GM18507 (cell line): ENCODE measurements around the gene DLG5.

Experiments
- DNase-seq: peaks from one replicate; pipeline ENCODE4 v3.0.0; 2011; ENCODE audit warnings: low read depth; ENCODE audit not compliant: insufficient read length; ENCODE audit errors: extremely low spot score
- FAIRE-seq: peaks from 2 replicates; lab custom pipeline; 2011; peaks lifted over from hg19 to GRCh38; lab: Jason Lieb, UNC

The DLG5 gene

GRCh38 chr10:77915319-77916105, 11.0 kb downstream of the DLG5 start:
- no peak for DNase-seq
- no peak for FAIRE-seq

DNA sequence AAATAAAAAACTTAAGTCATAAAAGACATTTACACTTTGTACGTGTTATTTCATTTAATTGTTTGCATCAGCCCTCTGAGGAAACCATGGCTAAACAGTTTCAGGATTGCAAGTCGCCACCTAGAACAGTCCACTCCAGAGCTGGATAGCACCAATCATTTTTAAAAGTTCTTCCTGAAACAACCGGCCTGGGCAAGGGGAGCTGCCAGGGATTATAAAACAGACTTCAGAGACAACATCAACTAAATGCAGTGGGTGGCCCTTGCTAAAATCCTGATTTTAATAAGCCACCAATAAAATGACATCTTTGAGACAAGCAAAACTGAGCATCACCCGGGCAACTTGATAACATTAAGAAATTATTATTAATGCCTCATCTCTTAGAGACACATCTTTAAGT, 13.5 kb downstream of the DLG5 start:
- FAIRE-seq (no peak), DNase-seq (no peak)

- DNase-seq, result no peak
- FAIRE-seq, result no peak
Observed at GRCh38 chr10:77912576-77912975, 14.0 kb downstream of the DLG5 start.

- DNase-seq, result no peak
Observed at GRCh38 chr10:77911535-77912123, 14.9 kb downstream of the DLG5 start.

DNA sequence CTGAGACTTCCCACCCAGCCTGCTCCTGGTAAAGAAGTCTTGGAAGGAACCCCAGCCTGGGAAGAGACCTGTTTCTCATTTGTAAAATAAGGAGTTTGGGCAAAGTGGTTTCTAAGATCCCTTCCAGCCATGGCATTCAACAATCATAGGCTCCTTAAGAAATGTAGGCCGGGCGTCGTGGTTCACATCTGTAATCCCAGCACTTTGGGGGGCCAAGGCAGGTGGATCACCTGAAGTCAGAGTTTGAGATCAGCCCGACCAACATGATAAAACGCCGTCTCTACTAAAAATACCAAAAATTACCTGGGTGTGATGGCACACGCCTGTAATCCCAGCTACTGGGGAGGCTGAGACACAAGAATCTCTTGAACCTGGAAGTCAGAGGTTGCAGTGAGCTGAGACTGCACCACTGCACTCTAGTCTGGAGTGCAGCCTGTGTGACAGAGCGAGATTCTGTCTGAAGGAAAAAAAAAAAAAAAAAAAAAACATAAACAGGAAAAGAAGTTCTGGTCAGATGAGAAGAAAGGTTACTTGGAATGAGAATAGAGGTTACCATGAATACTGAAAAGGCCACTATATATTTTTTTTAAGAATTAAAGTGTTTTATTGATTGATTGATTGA, 15.9 kb downstream of the DLG5 start:
- FAIRE-seq (no peak), DNase-seq (no peak)

More at GRCh38 chr10:77911535-77912123, 14.9 kb downstream of the DLG5 start:
- no peak for FAIRE-seq

DNA sequence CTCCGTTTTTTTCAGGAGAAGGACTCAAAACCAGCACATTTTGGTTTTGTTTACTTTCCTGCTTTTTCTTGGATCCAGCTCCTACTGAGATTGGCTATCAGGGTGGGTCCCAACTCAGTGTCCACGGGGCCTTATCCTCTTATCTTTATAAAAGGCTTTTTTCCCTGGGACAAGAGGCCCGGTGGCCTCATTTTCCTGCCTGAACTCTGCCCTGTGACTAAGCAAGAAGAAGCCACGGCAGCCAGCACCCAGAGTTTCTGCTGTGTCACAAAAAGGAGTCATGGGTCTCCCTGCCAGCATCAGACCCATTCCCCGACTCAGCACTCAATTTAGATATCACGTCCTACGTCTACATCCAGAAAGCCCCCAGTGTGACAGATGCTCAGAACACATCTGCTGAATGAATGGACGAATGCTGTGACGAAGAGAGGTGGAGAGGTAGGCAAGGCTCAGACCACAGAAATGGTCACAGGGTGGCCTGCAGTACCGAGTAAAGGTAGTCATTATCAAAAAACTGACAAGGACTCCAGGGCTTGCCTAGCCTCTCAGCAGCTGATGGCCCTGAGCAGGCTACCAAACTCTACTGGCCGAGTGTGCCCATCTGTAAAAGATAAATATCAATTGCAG, 16.7 kb downstream of the DLG5 start:
- DNase-seq, result no peak
- FAIRE-seq, result no peak

GRCh38 chr10:77909021-77909748, 17.4 kb downstream of the DLG5 start:
- DNase-seq (no peak), FAIRE-seq (no peak)

DNA sequence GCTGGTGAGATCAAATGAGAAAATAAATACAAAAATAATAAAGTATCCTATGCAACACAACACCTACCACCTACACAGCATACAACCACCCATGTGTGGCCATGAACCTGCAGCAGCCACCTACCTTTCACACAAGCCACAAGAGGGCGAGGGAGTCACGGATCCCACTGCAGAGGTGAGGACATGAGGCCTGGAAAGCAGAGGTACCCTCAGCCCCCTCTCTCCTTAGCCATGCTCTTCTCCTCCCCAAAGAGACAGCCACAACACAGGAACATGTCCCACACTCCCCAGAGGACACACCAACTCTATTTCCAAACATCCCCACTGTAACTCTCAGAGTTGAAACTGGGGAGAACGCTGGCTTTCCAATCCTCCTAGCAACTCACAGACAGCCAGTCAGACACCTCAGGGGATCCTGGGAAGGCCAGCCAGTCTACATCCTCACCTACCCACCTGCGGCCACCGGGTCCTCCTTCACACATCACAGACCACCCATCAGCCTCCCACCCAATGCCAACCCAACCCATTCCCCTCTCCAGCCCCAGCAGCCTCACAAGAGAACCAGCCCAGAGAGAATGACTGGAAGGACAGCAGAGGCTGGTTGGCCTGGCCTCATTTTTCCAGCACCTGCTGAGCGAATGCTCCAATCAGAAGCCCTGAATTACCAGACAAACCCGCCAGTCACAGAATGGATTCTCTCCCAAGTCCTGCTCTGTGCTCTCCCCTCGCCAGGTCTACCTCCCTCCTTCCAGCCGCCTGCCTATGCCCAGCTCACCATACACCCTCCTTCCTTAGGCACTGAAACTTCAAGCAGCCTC, 18.4 kb downstream of the DLG5 start:
- FAIRE-seq (no peak), DNase-seq (no peak)

- FAIRE-seq (no peak), DNase-seq (no peak)
Observed at GRCh38 chr10:77907462-77907861, 19.1 kb downstream of the DLG5 start.

DNA sequence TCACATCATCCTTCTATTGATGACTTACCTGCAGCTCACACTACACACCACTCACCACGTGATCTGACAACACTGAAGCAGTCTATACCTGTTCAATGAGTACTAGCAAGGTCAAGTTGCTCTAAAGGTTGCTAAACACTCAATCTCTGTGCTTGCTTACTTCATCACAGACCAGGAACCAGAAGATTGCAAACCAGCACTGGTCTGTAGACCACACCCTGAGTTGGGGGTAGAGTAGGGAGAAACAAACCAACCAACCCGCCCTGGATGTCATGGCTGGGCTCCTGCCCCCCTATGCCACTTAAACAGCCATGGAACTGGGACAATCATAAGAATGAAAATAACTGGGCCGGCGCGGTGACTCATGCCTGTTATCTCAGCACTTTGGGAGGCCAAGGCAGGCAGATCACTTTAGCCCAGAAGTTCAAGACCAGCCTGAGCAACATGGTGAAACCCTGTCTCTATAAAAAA, 19.6 kb downstream of the DLG5 start:
- FAIRE-seq, result no peak
- DNase-seq, result no peak

DNA sequence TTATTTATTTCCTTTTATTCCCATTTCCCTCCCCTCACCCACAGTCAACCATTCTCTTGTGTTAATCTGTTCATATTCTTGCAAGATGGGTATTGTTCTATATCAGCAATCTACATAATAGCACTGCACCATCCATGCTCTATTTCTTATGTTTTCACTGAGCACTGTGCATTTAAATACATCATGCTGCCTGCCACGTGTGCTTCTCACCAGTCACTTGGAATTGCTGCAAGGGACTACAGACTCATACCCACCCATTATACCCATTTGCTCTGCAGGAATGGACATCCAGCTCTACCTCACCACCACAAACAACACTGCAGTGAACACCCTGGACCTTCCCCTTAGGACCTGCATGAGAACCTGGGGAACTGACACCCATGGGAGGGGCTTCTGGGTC, 20.8 kb downstream of the DLG5 start:
- no peak for FAIRE-seq
- DNase-seq, result no peak

GRCh38 chr10:77905086-77905748, 21.3 kb downstream of the DLG5 start:
- no peak for DNase-seq
- no peak for FAIRE-seq

DNA sequence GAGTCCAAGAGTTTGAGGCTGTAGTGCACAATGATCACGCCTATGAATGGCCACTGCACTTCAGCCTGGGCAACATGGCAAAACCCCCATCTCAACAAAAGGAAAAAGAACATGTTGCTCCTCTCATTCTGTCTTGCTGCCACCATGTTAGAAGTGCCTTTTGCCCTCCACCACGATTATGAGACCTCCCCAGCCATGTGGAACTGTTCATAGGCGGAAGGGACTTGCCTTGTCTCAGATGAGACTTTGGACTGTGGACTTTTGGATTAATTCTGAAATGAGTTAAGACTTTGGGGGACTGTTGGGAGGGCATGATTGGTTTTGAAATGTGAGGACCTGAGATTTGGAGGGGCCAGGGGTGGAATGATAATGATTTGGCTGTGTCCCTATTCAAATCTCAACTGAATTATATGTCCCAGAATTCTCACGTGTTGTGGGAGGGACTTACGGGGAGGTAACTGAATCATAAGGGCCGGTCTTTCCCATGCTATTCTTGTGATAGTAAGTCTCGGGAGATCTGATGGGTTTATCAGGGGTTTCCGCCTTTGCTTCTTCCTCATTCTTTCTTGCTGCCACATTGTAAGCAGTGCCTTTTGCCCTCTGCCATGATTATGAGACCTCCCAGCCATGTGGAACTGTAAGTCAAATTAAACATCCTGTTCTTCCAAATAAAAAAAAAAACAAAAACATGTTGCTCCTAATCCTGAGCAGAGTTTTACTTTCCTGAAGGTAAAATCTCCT, 22.3 kb downstream of the DLG5 start:
- DNase-seq, result no peak
- FAIRE-seq, result no peak

GRCh38 chr10:77902159-77902558, 24.4 kb downstream of the DLG5 start:
- DNase-seq, result no peak
- FAIRE-seq, result no peak

DNA sequence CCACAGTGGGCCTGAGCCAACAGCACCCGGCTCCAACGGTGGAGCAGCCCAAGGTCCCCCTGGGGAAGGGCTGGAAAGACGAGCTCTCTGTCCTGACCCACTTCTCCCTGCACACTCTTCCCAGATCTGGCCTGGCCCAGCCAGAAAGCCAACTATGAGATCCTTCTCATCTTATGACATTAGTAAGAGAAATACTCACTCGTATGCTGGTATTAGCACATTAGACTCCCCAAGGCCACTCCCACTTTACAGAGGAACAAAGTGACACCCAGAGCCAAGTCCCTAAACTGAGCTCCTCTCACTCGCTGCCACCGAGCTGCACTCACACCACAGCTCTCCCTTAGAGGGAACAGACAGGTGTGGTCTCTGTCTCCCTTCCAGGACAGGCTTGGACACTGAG, 24.8 kb downstream of the DLG5 start:
- DNase-seq (no peak), FAIRE-seq (no peak)

DNA sequence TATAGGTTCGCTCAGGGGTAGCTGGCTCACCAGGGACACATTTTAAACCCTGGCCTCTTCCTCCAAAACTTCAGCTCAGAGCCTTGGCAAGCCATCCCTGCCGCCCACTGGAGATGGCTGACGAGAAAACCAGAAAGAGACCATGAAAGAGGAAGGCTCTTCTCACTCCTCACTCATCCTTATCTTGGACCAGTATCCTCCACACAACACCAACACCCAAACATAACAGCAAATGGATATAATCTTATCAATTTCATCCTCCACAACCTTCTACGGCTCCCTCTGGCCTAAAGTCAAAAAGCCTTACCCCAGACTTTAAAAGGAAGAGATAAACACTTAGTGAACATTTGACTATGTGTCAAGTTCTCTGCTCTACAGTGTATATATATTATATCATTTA, 26.9 kb downstream of the DLG5 start:
- no peak for FAIRE-seq

DNA sequence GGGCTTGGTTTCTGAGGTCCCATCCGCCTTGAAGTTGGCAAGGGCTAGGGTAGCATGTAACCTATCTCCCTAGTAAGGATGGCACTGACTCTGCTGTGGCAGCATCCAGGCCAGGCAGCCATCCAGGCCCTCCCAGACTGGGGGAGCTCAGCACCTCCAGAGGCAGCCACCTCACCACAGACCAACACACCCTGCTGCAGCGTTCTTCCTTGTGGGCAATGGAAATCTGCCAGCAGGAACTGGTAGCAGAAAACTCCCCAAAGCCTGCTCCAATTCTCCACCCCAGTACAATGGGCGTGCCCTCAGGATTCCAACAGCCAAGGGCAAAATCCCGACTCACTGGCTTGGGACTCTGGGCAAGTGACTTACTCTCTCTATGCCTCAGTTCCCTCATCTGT, 27.5 kb downstream of the DLG5 start:
- FAIRE-seq (no peak), DNase-seq (no peak)

More for the DNA sequence above, 26.9 kb downstream of the DLG5 start:
- no peak for DNase-seq
